Mucosa of descending colon (tissue), 3 donors: Measurements from ENCODE around the gene HOXA3. TPM values are rescaled to one million over a fixed set of nuclear protein-coding genes. Genes with fewer than 3 reads are reported as not detected.

Experiments used
- ATAC-seq: fragments of 200-7000 bp; cut with Tn5 transposase; one replicate; pipeline ENCODE4 v1.9.1; 2020; ENCODE audit warnings: mild to moderate bottlenecking, moderate library complexity
- DNase-seq, 3 donors: peaks; one replicate each; pipeline ENCODE4 v3.0.0-alpha.2; 2020
- H3K36me3 ChIP-seq: fragments of 200-600 bp; one replicate; pipeline ENCODE4 v1.8.0; 2021; ENCODE audit warnings: low read depth, mild to moderate bottlenecking
- H3K4me1 ChIP-seq: fragments of 200-600 bp; one replicate; pipeline ENCODE4 v1.8.0; 2021; ENCODE audit warnings: low read depth, mild to moderate bottlenecking
- H3K4me3 ChIP-seq: fragments of 200-600 bp; one replicate; pipeline ENCODE4 v1.8.0; 2021; ENCODE audit warnings: mild to moderate bottlenecking
- H3K9me3 ChIP-seq: fragments of 200-600 bp; one replicate; pipeline ENCODE4 v1.8.0; 2021; ENCODE audit warnings: mild to moderate bottlenecking
- intact Hi-C, 2 donors: fragments of 100-400 bp; cut with DNase I in 1 of 2; cut with micrococcal nuclease in 1 of 2; formaldehyde crosslinking; loops; one replicate each; pipeline versions ENCODE4 v1.11.0 to v1.11.1; 2022; cut with DNase I, micrococcal nuclease
- total RNA-seq, 3 donors: library from RNA; stranded (reverse); fragmentation: NEBNext Ultra II Directional in 2 of 3; extraction: Animal tissue kit (Norgen Biotek cat#: 25700) in 2 of 3; gene quantifications; one replicate each; pipeline versions ENCODE4 v1.2.1 to v1.2.4, GENCODE V29; 2021 to 2023
- TF ChIP-seq, protein P1 (sequence below): fragments of 200-600 bp; IDR thresholded peaks from one replicate; pipeline ENCODE4 v1.8.0; 2022; ENCODE audit warnings: antibody characterized with exemption, mild to moderate bottlenecking
- donor health status: DM: no; HTN: no; CAD: no; lungs with moderate emphysema.
- donor health status: DM: no; HTN: no; CAD: no.
- donor health status: DM: no; HTN: yes; CAD: no.

Gene HOXA3
- total RNA-seq, 3 donors from 2014 or later: 19.9 to 38.1 (median 20.5) TPM

DNA sequence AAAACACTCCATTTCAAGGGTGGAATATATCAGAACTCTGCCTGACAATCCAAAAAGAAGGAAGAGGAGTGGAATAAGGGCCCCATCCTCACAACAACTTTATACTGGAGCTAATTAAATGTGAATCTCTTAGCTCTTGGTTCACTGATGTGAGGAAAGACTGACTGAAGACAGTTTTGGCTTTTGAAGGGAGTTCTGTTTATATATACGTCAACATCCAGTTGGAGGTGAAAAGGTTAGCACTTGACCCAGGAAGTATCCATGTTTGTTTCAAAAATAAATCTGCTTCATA lies 59.6 kb downstream of the HOXA3 start:
- DNase-seq: no peak
- peaks cover 9% of the 10 kb centered on the region for H3K4me1 ChIP-seq
- ATAC-seq: no peak
- intact Hi-C loops: loop anchor here in 1 of 2 donors (10.0 kb wide), 1 partner anchor 228 kb away; the partner anchor contains the start of gene SKAP2
- H3K4me3 ChIP-seq: no peak overlapping the region
- H3K9me3 ChIP-seq: no peaks in the 10 kb centered on the region
- no peaks in the 10 kb centered on the region for H3K36me3 ChIP-seq
- TF ChIP-seq, protein P1, sequence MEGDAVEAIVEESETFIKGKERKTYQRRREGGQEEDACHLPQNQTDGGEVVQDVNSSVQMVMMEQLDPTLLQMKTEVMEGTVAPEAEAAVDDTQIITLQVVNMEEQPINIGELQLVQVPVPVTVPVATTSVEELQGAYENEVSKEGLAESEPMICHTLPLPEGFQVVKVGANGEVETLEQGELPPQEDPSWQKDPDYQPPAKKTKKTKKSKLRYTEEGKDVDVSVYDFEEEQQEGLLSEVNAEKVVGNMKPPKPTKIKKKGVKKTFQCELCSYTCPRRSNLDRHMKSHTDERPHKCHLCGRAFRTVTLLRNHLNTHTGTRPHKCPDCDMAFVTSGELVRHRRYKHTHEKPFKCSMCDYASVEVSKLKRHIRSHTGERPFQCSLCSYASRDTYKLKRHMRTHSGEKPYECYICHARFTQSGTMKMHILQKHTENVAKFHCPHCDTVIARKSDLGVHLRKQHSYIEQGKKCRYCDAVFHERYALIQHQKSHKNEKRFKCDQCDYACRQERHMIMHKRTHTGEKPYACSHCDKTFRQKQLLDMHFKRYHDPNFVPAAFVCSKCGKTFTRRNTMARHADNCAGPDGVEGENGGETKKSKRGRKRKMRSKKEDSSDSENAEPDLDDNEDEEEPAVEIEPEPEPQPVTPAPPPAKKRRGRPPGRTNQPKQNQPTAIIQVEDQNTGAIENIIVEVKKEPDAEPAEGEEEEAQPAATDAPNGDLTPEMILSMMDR: no peak

DNA sequence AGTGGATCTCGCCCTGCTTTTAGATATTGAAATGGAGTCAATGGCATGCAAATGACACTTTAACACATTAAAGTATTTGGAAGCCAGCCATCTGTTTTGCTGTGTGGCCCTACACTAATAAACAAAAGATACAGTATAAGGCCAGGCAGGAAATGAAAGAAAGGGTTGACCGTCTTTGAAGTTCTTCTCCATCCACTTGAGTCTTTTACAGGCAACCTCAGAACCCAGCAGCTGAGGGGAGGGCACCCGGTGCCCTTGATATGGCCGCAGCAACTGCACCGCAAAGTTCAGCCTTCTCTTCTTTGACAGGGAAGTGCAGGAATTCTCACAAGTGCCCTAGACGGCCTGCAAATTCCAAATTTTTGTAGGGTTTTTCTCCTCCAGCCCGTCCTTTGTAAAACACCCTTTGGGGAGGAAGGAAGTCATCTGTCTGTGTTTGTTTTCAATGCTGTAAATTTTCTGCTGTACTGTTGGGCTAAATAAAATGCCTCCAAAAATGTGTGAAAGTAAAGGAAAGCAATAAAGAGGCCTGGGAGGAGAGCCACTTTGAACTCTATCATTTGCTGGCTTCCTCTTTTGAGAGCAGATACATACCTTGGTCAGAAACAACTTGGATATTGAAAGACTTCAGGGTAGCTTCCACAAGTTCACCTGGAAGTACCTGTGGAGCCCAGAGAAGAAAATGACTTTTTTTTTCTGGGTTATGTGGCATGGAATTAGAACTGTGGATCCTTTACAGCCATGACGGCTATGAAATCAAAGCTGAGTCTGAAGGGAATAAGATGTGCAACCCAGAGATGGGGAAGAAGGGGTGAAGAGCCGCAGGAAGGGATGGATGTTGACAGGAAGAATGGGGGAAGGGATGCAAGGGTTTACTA lies 60.2 kb downstream of the HOXA3 start:
- Histone ChIP-seq H3K36me3 (no peaks in the 10 kb centered on the region), H3K9me3 (no peaks in the 10 kb centered on the region), H3K4me1 (peaks cover 6% of the 10 kb centered on the region), H3K4me3 (no peak overlapping the region)
- ATAC-seq (no peak), DNase-seq (no peak)
- intact Hi-C loops: loop anchor here in 1 of 2 donors (10.0 kb wide), 1 partner anchor 227 kb away; the partner anchor contains the start of gene SKAP2
- TF ChIP-seq, protein P1: no peak

DNA sequence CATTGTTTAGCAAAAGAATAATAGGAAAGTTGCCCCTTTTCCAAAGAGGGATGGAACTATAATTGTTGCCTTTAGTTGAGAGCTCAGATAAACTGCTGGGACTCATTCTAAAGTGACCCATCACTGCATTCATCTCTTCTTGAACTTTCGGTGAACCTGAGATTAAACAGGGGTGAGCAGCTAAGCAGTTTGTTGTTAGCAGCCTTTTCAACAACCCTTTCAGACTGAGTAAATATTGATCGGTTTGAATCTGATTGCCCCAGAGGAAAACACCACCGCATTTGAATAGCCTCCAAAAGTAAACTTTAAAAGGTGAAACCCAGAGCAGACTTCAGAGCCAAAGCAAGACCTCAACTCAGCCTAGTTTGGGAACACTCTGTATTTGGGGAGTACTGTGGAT lies 61.3 kb downstream of the HOXA3 start:
- H3K4me1 ChIP-seq: peaks cover 6% of the 10 kb centered on the region
- no peaks in the 10 kb centered on the region for H3K9me3 ChIP-seq
- no peak overlapping the region for H3K4me3 ChIP-seq
- DNase-seq: no peak
- no peaks in the 10 kb centered on the region for H3K36me3 ChIP-seq
- TF ChIP-seq, protein P1: no peak
- intact Hi-C loops: loop anchor here in 1 of 2 donors (10.0 kb wide), 1 partner anchor 226 kb away; the partner anchor contains the start of gene SKAP2
- no peak for ATAC-seq

DNA sequence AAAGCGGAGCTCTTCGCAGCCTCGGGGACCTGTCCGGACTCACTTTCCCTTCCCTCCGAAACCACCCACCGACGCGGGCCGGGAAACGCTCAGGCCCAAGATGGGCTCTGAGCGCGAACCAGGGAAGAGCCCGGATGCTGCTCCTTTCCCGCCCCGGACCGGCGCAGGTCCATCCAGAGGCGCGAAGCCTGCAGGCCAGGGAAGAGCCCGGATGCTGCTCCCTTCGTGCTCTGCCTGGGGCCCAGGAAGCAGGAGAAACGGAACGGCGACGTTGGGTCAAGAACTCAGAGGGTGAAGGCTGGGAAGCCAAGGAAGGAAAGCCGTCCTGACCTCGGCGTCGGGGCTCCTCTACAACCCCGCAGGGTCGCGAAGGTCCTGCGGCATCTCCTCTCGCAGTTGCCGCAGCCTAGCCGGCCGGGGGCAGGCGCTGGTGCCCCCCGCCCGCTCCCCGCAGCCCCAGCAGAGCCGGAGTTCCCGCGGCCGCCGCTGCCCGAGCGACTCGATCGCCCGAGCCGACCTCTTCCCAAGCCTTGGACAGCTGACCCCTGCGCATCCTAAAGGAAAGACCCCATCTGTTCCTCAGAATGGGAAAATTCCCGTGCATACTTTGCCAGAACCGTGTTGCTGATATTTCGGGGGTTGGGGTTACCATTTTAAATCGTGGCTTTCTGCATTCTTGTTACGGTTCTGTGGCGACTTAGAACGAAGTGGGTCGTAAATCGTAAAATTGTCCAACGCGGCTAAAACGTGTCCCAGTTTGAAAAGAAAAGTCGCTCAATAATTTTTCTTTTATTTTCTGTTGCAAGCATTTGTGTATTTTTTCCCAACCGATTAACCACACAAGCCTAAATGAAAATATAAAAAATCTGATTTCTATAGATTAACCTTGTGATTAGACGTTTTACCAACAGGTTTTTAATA lies 64.1 kb downstream of the HOXA3 start:
- Histone ChIP-seq H3K36me3 (no peaks in the 10 kb centered on the region), H3K9me3 (no peaks in the 10 kb centered on the region), H3K4me1 (no peaks in the 10 kb centered on the region), H3K4me3 (no peak overlapping the region)
- ATAC-seq: no peak
- intact Hi-C loops: no loop called here
- DNase-seq: no peak
- TF ChIP-seq, protein P1: no peak

DNA sequence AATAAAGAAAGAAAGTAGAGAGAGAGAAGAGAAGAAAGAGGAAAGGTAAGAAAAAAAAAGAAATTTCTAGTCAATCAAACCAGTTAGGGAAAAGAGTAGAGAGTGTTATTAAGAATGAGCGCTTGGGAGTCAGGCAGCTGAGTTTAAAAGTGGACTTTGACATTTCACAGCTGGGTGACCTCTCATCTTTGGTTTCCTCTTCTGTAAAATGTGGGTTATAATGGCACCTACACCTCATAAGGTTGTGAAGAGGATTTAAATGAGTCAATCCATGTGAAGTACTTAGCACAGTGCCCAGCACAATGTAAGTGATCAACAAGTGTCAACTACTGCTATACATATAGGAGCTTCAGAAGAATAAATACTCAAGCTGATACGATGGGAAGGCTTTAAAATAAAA lies 68.7 kb downstream of the HOXA3 start:
- no peaks in the 10 kb centered on the region for H3K9me3 ChIP-seq
- H3K4me3 ChIP-seq: no peak overlapping the region
- intact Hi-C loops: no loop called here
- TF ChIP-seq, protein P1: no peak
- peaks cover 7% of the 10 kb centered on the region for H3K4me1 ChIP-seq
- no peaks in the 10 kb centered on the region for H3K36me3 ChIP-seq
- DNase-seq (no peak), ATAC-seq (peak; percentile 34)
